Mucosa of rectum (tissue), 2 donors: ENCODE results near the gene RIC1.
"Not testable (repeated sequence)": the region's sequence is repeated elsewhere in the genome, so short reads cannot be mapped to it uniquely, and the experiment has no call there.

ENCODE experiments used
- H3K27ac ChIP-seq, 2 donors: one replicate each; pipeline ENCODE4 v1.7.0; 2013; ENCODE audit warnings: inconsistent platforms in 2 of 2, low read depth in 2 of 2, low read length in 2 of 2
- H3K27me3 ChIP-seq, 2 donors: one replicate each; pipeline ENCODE4 v1.7.0; 2013; ENCODE audit warnings: low read length in 2 of 2; ENCODE audit not compliant: control insufficient read depth in 2 of 2, insufficient read depth in 2 of 2
- H3K36me3 ChIP-seq, 2 donors: one replicate each; pipeline ENCODE4 v1.7.0; 2013; ENCODE audit warnings: low read length in 2 of 2; ENCODE audit not compliant: control insufficient read depth in 2 of 2, insufficient read depth in 2 of 2
- H3K4me1 ChIP-seq, 2 donors: one replicate each; pipeline ENCODE4 v1.7.0; 2013; ENCODE audit warnings: low read length in 2 of 2, mild to moderate bottlenecking in 1 of 2; ENCODE audit not compliant: control insufficient read depth in 2 of 2, insufficient read depth in 2 of 2
- H3K4me3 ChIP-seq, 2 donors: one replicate each; pipeline ENCODE4 v1.7.0; 2013; ENCODE audit warnings: low read length in 2 of 2
- H3K9ac ChIP-seq, 2 donors: one replicate each; pipeline ENCODE4 v1.7.0; 2013; ENCODE audit warnings: low read length in 2 of 2, low read depth in 1 of 2, mild to moderate bottlenecking in 1 of 2
- H3K9me3 ChIP-seq, 2 donors: one replicate each; pipeline ENCODE4 v1.7.0; 2013; ENCODE audit warnings: low read length in 2 of 2; ENCODE audit not compliant: control insufficient read depth in 2 of 2
- donor health status: healthy.
- donor health status: Normal muscosa, but diverticular disease.

The RIC1 gene

GRCh38 chr9:5628530-5629311 lies at the start of gene RIC1:
Gene RIC1 (plus strand): TSS chr9:5629107. CDS start chr9:5629310, 203 bp downstream.
- H3K9me3 ChIP-seq, result no peaks in the 10 kb centered on the region
- H3K4me1 ChIP-seq, result peaks cover 18 to 27% of the 10 kb centered on the region in 2 donors
- peak within 1 kb of the TSS; percentile 95 to 96 for H3K27ac ChIP-seq
- H3K9ac ChIP-seq, result peak within 1 kb of the TSS; percentile 88 to 93
- no peaks in the 10 kb centered on the region for H3K27me3 ChIP-seq
- peak within 1 kb of the TSS; percentile 90 to 91 for H3K4me3 ChIP-seq
- no peaks in the 10 kb centered on the region for H3K36me3 ChIP-seq

- H3K4me1 ChIP-seq, result no peaks in the 10 kb centered on the region
Measured at GRCh38 chr9:5579881-5580280, 49.0 kb upstream of the RIC1 start.

GRCh38 chr9:5580650-5581049 lies 48.3 kb upstream of the RIC1 start:
- H3K9ac ChIP-seq, result no peak overlapping the region
- H3K9me3 ChIP-seq, result no peaks in the 10 kb centered on the region
- no peaks in the 10 kb centered on the region for H3K4me1 ChIP-seq
- no peak overlapping the region for H3K27ac ChIP-seq
- H3K27me3 ChIP-seq, result no peaks in the 10 kb centered on the region
- H3K4me3 ChIP-seq, result no peak overlapping the region
- no peaks in the 10 kb centered on the region for H3K36me3 ChIP-seq

More at GRCh38 chr9:5579881-5580280, 49.0 kb upstream of the RIC1 start:
- Histone ChIP-seq H3K36me3 (no peaks in the 10 kb centered on the region), H3K27ac (no peak overlapping the region), H3K9ac (no peak overlapping the region), H3K4me3 (no peak overlapping the region), H3K9me3 (no peaks in the 10 kb centered on the region), H3K27me3 (no peaks in the 10 kb centered on the region)

GRCh38 chr9:5581706-5582105 lies 47.2 kb upstream of the RIC1 start:
- not testable (repeated sequence) for H3K27me3 ChIP-seq, H3K9me3 ChIP-seq, H3K4me3 ChIP-seq, H3K27ac ChIP-seq, H3K9ac ChIP-seq, H3K4me1 ChIP-seq, H3K36me3 ChIP-seq

GRCh38 chr9:5582835-5583195 lies 46.1 kb upstream of the RIC1 start:
- H3K4me3 ChIP-seq, result no peak overlapping the region
- no peaks in the 10 kb centered on the region for H3K4me1 ChIP-seq
- no peaks in the 10 kb centered on the region for H3K9me3 ChIP-seq
- no peak overlapping the region for H3K27ac ChIP-seq
- no peaks in the 10 kb centered on the region for H3K36me3 ChIP-seq
- H3K27me3 ChIP-seq, result no peaks in the 10 kb centered on the region
- no peak overlapping the region for H3K9ac ChIP-seq

GRCh38 chr9:5586391-5586802 lies 42.5 kb upstream of the RIC1 start:
- H3K4me1 ChIP-seq, result no peaks in the 10 kb centered on the region
- H3K4me3 ChIP-seq, result no peak overlapping the region
- H3K27ac ChIP-seq, result no peak overlapping the region
- no peaks in the 10 kb centered on the region for H3K27me3 ChIP-seq
- no peaks in the 10 kb centered on the region for H3K36me3 ChIP-seq
- H3K9me3 ChIP-seq, result no peaks in the 10 kb centered on the region
- no peak overlapping the region for H3K9ac ChIP-seq

GRCh38 chr9:5587024-5587423 lies 41.9 kb upstream of the RIC1 start:
- Histone ChIP-seq H3K9ac (no peak overlapping the region), H3K9me3 (no peaks in the 10 kb centered on the region), H3K27ac (no peak overlapping the region), H3K36me3 (no peaks in the 10 kb centered on the region), H3K4me3 (no peak overlapping the region), H3K4me1 (no peaks in the 10 kb centered on the region), H3K27me3 (no peaks in the 10 kb centered on the region)

- Histone ChIP-seq H3K27ac (no peak overlapping the region), H3K36me3 (no peaks in the 10 kb centered on the region), H3K9ac (no peak overlapping the region), H3K4me3 (no peak overlapping the region), H3K9me3 (no peaks in the 10 kb centered on the region), H3K27me3 (no peaks in the 10 kb centered on the region), H3K4me1 (no peaks in the 10 kb centered on the region)
Measured at GRCh38 chr9:5592231-5592630, 36.7 kb upstream of the RIC1 start.

GRCh38 chr9:5592904-5593303 lies 36.0 kb upstream of the RIC1 start:
- Histone ChIP-seq H3K4me1 (no peaks in the 10 kb centered on the region), H3K9me3 (no peaks in the 10 kb centered on the region), H3K9ac (no peak overlapping the region), H3K27me3 (no peaks in the 10 kb centered on the region), H3K4me3 (no peak overlapping the region), H3K36me3 (no peaks in the 10 kb centered on the region), H3K27ac (no peak overlapping the region)

- Histone ChIP-seq H3K4me1 (no peaks in the 10 kb centered on the region), H3K36me3 (no peaks in the 10 kb centered on the region), H3K4me3 (no peak overlapping the region), H3K9ac (no peak overlapping the region), H3K27me3 (no peaks in the 10 kb centered on the region), H3K27ac (no peak overlapping the region), H3K9me3 (no peaks in the 10 kb centered on the region)
Measured at GRCh38 chr9:5593904-5594303, 35.0 kb upstream of the RIC1 start.
